Caco-2 (cell line): ENCODE results near the gene LARGE2. TPM values are rescaled to one million over a fixed set of nuclear protein-coding genes. Genes with fewer than 3 reads are reported as not detected.
A peak's percentile ranks its signal among the peaks of the same experiment; 100 is the strongest.

Source experiments
- BruUV-seq: library from RNA; stranded (reverse); fragments of 400-500 nt; replicated peaks from 2 replicates; lab custom pipeline; 2021; lab: Mats Ljungman, UMichigan
- CTCF ChIA-PET: fragments of 300-600 bp; sonication (Branson Sonifier 250); formaldehyde crosslinking; loops from one replicate; lab custom pipeline; 2022; ENCODE audit warnings: antibody characterized with exemption; lab: Charles Lee
- POLR2A ChIA-PET: fragments of 300-600 bp; sonication (Branson Sonifier 250); formaldehyde crosslinking; loops from one replicate; lab custom pipeline; 2022; ENCODE audit warnings: antibody characterized with exemption; lab: Charles Lee
- DNase-seq, 2 experiments: peaks; one replicate each; pipeline versions ENCODE4 v3.0.0 to v3.0.0-alpha.2; 2020 to 2022
- H3K27me3 ChIP-seq: replicated peaks from 2 replicates; pipeline ENCODE4 v1.6.0; 2011; ENCODE audit warnings: low read length; ENCODE audit not compliant: control insufficient read depth, insufficient read depth
- H3K36me3 ChIP-seq: 2 replicates; pipeline ENCODE4 v1.5.1; 2011; ENCODE audit warnings: low read length; ENCODE audit not compliant: control insufficient read depth, insufficient read depth
- H3K4me1 ChIP-seq: fragments of 250-450 bp; sonication (Bioruptor Pico); 2 replicates; pipeline ENCODE4 v1.5.1; 2020; ENCODE audit warnings: mild to moderate bottlenecking
- H3K4me3 ChIP-seq: 2 replicates; pipeline ENCODE4 v1.5.1; 2011; ENCODE audit warnings: low read depth, mild to moderate bottlenecking, control low read depth, low read length
- H3K9me3 ChIP-seq: fragments of 250-450 bp; sonication (Bioruptor Pico); 2 replicates; pipeline ENCODE4 v1.5.1; 2020; ENCODE audit warnings: mild to moderate bottlenecking, moderate library complexity
- H3K27ac Mint-ChIP-seq: one replicate; pipeline ENCODE4 v1.8.0; 2022; ENCODE audit warnings: mixed read lengths; ENCODE audit not compliant: unreplicated experiment
- H3K27me3 Mint-ChIP-seq: one replicate; pipeline ENCODE4 v1.8.0; 2022; ENCODE audit warnings: mixed read lengths; ENCODE audit not compliant: insufficient read depth, unreplicated experiment
- H3K36me3 Mint-ChIP-seq: one replicate; pipeline ENCODE4 v1.8.0; 2022; ENCODE audit warnings: mild to moderate bottlenecking, mixed read lengths; ENCODE audit not compliant: insufficient read depth, unreplicated experiment
- H3K4me1 Mint-ChIP-seq: one replicate; pipeline ENCODE4 v1.8.0; 2022; ENCODE audit warnings: low read depth, mixed read lengths; ENCODE audit not compliant: unreplicated experiment
- H3K4me3 Mint-ChIP-seq: one replicate; pipeline ENCODE4 v1.8.0; 2022; ENCODE audit warnings: mild to moderate bottlenecking, moderate library complexity, mixed read lengths; ENCODE audit not compliant: unreplicated experiment
- H3K9me3 Mint-ChIP-seq: one replicate; pipeline ENCODE4 v1.8.0; 2022; ENCODE audit warnings: mixed read lengths; ENCODE audit not compliant: unreplicated experiment
- intact Hi-C: fragments of 100-400 bp; cut with micrococcal nuclease; formaldehyde crosslinking; loops from one replicate; pipeline ENCODE4 v1.10.0; 2022; ENCODE audit not compliant: unreplicated experiment
- total RNA-seq: library from RNA; stranded (reverse); gene quantifications from 2 replicates; pipeline ENCODE4 v1.2.3, GENCODE V29; 2022
- TF ChIP-seq, protein P1 (sequence below), 2 experiments: fragments of 200-600 bp in 1 of 2; IDR thresholded peaks; 1 replicate in 1 of 2; 2 replicates in 1 of 2; pipeline versions ENCODE4 v1.5.1 to v1.8.0; 2011 to 2022; ENCODE audit warnings: antibody characterized with exemption in 1 of 2, control low read depth in 1 of 2, inconsistent platforms in 1 of 2, low read depth in 1 of 2, low read length in 1 of 2, mild to moderate bottlenecking in 1 of 2, moderate library complexity in 1 of 2; ENCODE audit not compliant: insufficient read depth in 1 of 2, severe bottlenecking in 1 of 2, unreplicated experiment in 1 of 2

Gene LARGE2
- total RNA-seq, 1 experiment from 2014 or later = 67.4 TPM

DNA sequence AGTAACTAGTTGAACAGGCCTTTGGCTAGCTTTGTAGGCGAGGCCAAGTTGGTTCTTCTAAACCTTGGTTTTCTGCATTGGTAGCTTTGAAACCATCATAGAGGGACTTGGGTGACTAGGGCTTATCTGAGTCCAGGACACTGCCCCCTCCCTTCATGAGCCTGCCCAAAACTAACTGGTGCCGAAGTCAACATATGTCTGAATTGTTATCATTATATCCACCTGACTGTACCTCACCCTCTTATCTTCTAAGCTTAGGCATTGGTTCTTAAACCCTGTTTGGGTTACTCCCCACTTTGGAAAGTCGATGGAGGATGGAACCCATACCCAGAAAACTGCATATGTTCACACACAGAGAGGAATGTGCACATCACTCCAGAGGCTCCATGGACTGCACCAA, 44.6 kb upstream of the LARGE2 start:
- Mint-ChIP-seq H3K4me1 (no peaks in the 10 kb centered on the region), H3K9me3 (no peaks in the 10 kb centered on the region), H3K36me3 (peaks cover 16% of the 10 kb centered on the region), H3K27me3 (no peaks in the 10 kb centered on the region), H3K27ac (no peak overlapping the region), H3K4me3 (no peak overlapping the region)
- Histone ChIP-seq H3K9me3 (no peaks in the 10 kb centered on the region), H3K4me1 (peaks cover 8% of the 10 kb centered on the region; the same call in 1 of the 2 replicates), H3K4me3 (no peak overlapping the region), H3K27me3 (no peaks in the 10 kb centered on the region), H3K36me3 (peaks cover 3% of the 10 kb centered on the region)
- intact Hi-C loops = no loop called here
- DNase-seq = no peak
- CTCF ChIA-PET = no interaction called here
- BruUV-seq = no TSS peak
- TF ChIP-seq, protein P1, sequence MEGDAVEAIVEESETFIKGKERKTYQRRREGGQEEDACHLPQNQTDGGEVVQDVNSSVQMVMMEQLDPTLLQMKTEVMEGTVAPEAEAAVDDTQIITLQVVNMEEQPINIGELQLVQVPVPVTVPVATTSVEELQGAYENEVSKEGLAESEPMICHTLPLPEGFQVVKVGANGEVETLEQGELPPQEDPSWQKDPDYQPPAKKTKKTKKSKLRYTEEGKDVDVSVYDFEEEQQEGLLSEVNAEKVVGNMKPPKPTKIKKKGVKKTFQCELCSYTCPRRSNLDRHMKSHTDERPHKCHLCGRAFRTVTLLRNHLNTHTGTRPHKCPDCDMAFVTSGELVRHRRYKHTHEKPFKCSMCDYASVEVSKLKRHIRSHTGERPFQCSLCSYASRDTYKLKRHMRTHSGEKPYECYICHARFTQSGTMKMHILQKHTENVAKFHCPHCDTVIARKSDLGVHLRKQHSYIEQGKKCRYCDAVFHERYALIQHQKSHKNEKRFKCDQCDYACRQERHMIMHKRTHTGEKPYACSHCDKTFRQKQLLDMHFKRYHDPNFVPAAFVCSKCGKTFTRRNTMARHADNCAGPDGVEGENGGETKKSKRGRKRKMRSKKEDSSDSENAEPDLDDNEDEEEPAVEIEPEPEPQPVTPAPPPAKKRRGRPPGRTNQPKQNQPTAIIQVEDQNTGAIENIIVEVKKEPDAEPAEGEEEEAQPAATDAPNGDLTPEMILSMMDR (IDR thresholded peaks at IDR 0.05; ENCODE audit: insufficient read depth in 1 of 2, low read depth in 1 of 2, low read length in 1 of 2, severe bottlenecking in 1 of 2, unreplicated experiment in 1 of 2) = no peak
- POLR2A ChIA-PET = no interaction called here

DNA sequence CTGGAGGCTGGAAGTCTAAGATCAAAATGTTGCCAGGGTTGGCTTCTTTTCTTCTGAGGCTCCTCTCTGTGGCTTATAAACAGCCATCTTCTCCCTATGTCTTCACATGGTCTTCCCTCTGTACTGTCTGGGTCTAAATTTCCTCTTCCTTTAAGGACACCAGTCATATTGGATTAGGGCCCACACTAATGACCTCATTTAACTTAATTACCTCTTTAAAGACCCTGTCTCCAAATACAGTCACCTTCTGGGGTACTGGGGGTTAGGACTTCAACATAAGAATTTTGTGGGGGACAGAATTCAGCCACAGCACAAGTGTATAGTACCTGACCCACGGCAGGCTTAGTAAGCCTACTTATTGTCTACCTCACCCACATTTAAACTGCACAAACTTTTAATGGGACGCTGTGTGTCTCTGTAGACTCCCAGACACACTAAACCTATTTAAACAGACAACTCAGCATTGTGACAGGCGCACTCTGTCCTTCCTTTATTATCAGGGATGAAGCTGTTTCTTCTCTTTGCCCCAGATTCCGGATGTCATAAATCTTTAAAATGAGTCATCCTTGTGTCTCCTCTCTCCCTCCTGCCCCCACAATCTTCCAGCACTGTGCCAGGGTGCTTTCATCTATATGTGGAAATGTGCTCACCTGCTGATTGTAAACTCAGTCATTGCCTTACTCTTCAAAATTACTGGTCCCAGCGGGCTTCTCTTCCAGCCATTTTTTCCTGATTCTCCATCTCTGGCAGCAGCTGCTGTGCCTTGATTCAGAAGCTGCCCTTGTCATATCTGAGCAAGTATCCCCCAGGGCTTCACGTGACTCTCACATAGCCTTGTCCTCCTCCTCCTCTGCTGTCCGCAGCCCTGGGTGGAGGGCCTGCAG, 42.4 kb upstream of the LARGE2 start:
- peak in 1 of 2 experiments; percentile 29 for DNase-seq
- no peak overlapping the region for H3K4me3 ChIP-seq
- intact Hi-C loops = no loop called here
- ChIA-PET POLR2A (interaction anchor here (1.1 kb wide), 1 partner anchor 81 kb away, joined by 3 read pairs; no protein-coding TSS in a partner anchor), CTCF (no interaction called here)
- no TSS peak for BruUV-seq
- peaks cover 8% of the 10 kb centered on the region for H3K36me3 Mint-ChIP-seq
- H3K27ac Mint-ChIP-seq = no peak overlapping the region
- no peaks in the 10 kb centered on the region for H3K9me3 Mint-ChIP-seq
- no peaks in the 10 kb centered on the region for H3K4me1 Mint-ChIP-seq
- H3K36me3 ChIP-seq = peaks cover 3% of the 10 kb centered on the region
- no peaks in the 10 kb centered on the region for H3K27me3 ChIP-seq
- H3K4me1 ChIP-seq = peaks cover 8% of the 10 kb centered on the region; the same call in 1 of the 2 replicates
- no peak overlapping the region for H3K4me3 Mint-ChIP-seq
- H3K9me3 ChIP-seq = no peaks in the 10 kb centered on the region
- H3K27me3 Mint-ChIP-seq = no peaks in the 10 kb centered on the region
- TF ChIP-seq, protein P1 (IDR thresholded peaks at IDR 0.05; ENCODE audit: insufficient read depth in 1 of 2, low read depth in 1 of 2, low read length in 1 of 2, severe bottlenecking in 1 of 2, unreplicated experiment in 1 of 2) = no peak

- no peak overlapping the region for H3K4me3 Mint-ChIP-seq
- CTCF ChIA-PET = no interaction called here
- POLR2A ChIA-PET = interaction anchor here (0.6 to 1.1 kb wide), 2 partner anchors 56 to 82 kb away, joined by 3 read pairs; no protein-coding TSS in a partner anchor
Measured at GRCh38 chr11:45880772-45881570, 41.5 kb upstream of the LARGE2 start.

More at GRCh38 chr11:45880772-45881570, 41.5 kb upstream of the LARGE2 start:
- no TSS peak for BruUV-seq
- DNase-seq = no peak
- Mint-ChIP-seq H3K9me3 (no peaks in the 10 kb centered on the region), H3K36me3 (peaks cover 10% of the 10 kb centered on the region), H3K27ac (no peak overlapping the region), H3K4me1 (no peaks in the 10 kb centered on the region), H3K27me3 (no peaks in the 10 kb centered on the region)
- Histone ChIP-seq H3K27me3 (no peaks in the 10 kb centered on the region), H3K36me3 (peaks cover 3% of the 10 kb centered on the region), H3K4me1 (peaks cover 11% of the 10 kb centered on the region; the same call in 1 of the 2 replicates), H3K4me3 (no peak overlapping the region), H3K9me3 (no peaks in the 10 kb centered on the region)
- TF ChIP-seq, protein P1 (IDR thresholded peaks at IDR 0.05; ENCODE audit: insufficient read depth in 1 of 2, low read depth in 1 of 2, low read length in 1 of 2, severe bottlenecking in 1 of 2, unreplicated experiment in 1 of 2) = no peak
- intact Hi-C loops = no loop called here
